K562 (cell line): Measurements from ENCODE around the gene NUDT21. TPM values are rescaled to one million over a fixed set of nuclear protein-coding genes. Genes with fewer than 3 reads are reported as not detected.

Experiments used
- CEBPB ChIP-seq: fragments of 450-650 bp; IDR thresholded peaks from 2 replicates; pipeline ENCODE4 v1.6.1; 2016; ENCODE audit warnings: missing genetic modification characterization, missing compliant biosample characterization
- HOMEZ ChIP-seq: fragments of 250-450 bp; sonication (Bioruptor Pico); IDR thresholded peaks from 2 replicates; pipeline ENCODE4 v1.4.0; 2020; ENCODE audit warnings: mild to moderate bottlenecking, moderate library complexity
- MBD1 ChIP-seq: fragments of 250-450 bp; sonication (Bioruptor Pico); IDR thresholded peaks from 2 replicates; pipeline ENCODE4 v1.8.0; 2022; ENCODE audit warnings: inconsistent platforms
- MEF2D ChIP-seq: conservative IDR thresholded peaks from 2 replicates; pipeline ENCODE4 v1.6.1; 2016; ENCODE audit warnings: low read depth, missing genetic modification characterization, missing compliant biosample characterization
- PPARD ChIP-seq: fragments of 250-450 bp; sonication (Bioruptor Pico); IDR thresholded peaks from 2 replicates; pipeline ENCODE4 v1.8.0; 2022; ENCODE audit warnings: inconsistent platforms, mild to moderate bottlenecking, moderate library complexity
- RREB1 ChIP-seq: fragments of 250-450 bp; sonication (Bioruptor Pico); IDR thresholded peaks from 2 replicates; pipeline ENCODE4 v1.4.0; 2020
- TAL1 ChIP-seq: fragments of 450-650 bp; IDR thresholded peaks from 2 replicates; pipeline ENCODE4 v1.6.1; 2016; ENCODE audit warnings: mild to moderate bottlenecking
- ZNF318 ChIP-seq, 2 experiments: fragments of 450-650 bp; IDR thresholded peaks; 2 replicates each; pipeline ENCODE4 v1.6.1; 2016; ENCODE audit warnings: mild to moderate bottlenecking in 2 of 2, borderline replicate concordance in 1 of 2, low read depth in 1 of 2, moderate library complexity in 1 of 2
- polyA plus RNA-seq, 8 experiments: library from polyadenylated mRNA; depleted of rRNA in 4 of 8; stranded (reverse) in 5 of 8; unstranded in 3 of 8; fragments of >200 nt; fragmentation: Nextera tagmentation in 2 of 8; fragmentation: Illumina TruSeq in 1 of 8; extraction: Ambion mirVana in 2 of 8; extraction: Trizol in 1 of 8; gene quantifications; 2 replicates each; pipeline versions ENCODE4 v1.2.1 to v1.2.3, GENCODE V29; 2011 to 2014; ENCODE audit warnings: inconsistent platforms in 1 of 8, missing spikeins in 1 of 8
- total RNA-seq, 7 experiments: library from RNA; depleted of rRNA in 6 of 7; stranded (reverse); fragments of >200 nt in 6 of 7; fragmentation: Illumina TruSeq in 2 of 7; extraction: Trizol in 2 of 7; gene quantifications; 2 replicates each; pipeline versions ENCODE4 v1.2.1 to v1.2.3, GENCODE V29; 2011 to 2021; ENCODE audit warnings: low replicate concordance in 1 of 7

Gene NUDT21
- total and polyA plus RNA-seq, 9 of the 15 experiments (the other 6 are each of a cell fraction or from before 2014, with no cell fraction given) = 62.4 to 218 (median 121) TPM

- TF ChIP-seq ZNF318 (IDR thresholded peaks at IDR 0.05; ENCODE audit: borderline replicate concordance in 1 of 2, low read depth in 1 of 2) (0 out of 4 replicates have a peak, but pooled peaks of 1 of the 2 experiments have one; percentile 18), CEBPB (tag) (peak; percentile 43; the same call in 1 of the 2 replicates), MBD1 (no peak), MEF2D (tag) (0 out of 2 replicates have a peak, but pooled peaks have one; percentile 33), PPARD (CRISPR knock-in tag) (no peak), RREB1 (CRISPR knock-in tag) (0 out of 2 replicates have a peak, but pooled peaks have one; percentile 32), HOMEZ (no peak), TAL1 (peak; percentile 32; the same call in 1 of the 2 replicates)
These were observed 27.3 kb upstream of the NUDT21 start (continued) for GRCh38 chr16:56478281-56479049.
